PC-3 (cell line): ENCODE data around the gene SCAF8. TPM values are rescaled to one million over a fixed set of nuclear protein-coding genes. Genes with fewer than 3 reads are reported as not detected.
"Not testable (repeated sequence)": the region's sequence is repeated elsewhere in the genome, so short reads cannot be mapped to it uniquely, and the experiment has no call there.

Experiments used
- ATAC-seq: fragments of 200-7000 bp; cut with Tn5 transposase; 2 replicates; pipeline ENCODE4 v1.9.1; 2020; ENCODE audit warnings: mild to moderate bottlenecking, moderate library complexity
- BruUV-seq: library from RNA; stranded (reverse); fragments of 400-500 nt; replicated peaks from 2 replicates; lab custom pipeline; 2021; lab: Mats Ljungman, UMichigan
- CTCF ChIA-PET: fragments of 300-600 bp; sonication (Branson Sonifier 250); formaldehyde crosslinking; loops from one replicate; lab custom pipeline; 2022; ENCODE audit warnings: antibody characterized with exemption; lab: Charles Lee
- POLR2A ChIA-PET: fragments of 300-600 bp; sonication (Branson Sonifier 250); formaldehyde crosslinking; loops from one replicate; lab custom pipeline; 2022; ENCODE audit warnings: antibody characterized with exemption; ENCODE audit not compliant: unreplicated experiment; lab: Charles Lee
- DNase-seq: peaks from one replicate; pipeline ENCODE4 v3.0.0-alpha.2; 2015
- H2AFZ ChIP-seq: fragments of 300-600 bp; sonication (generic); 2 replicates; pipeline ENCODE4 v1.6.0; 2016; ENCODE audit warnings: antibody characterized with exemption, low read length
- H3F3A ChIP-seq: fragments of 300-600 bp; sonication (generic); one replicate; pipeline ENCODE4 v1.6.0; 2017; ENCODE audit warnings: antibody characterized with exemption, low read length, control low read depth, mild to moderate bottlenecking; ENCODE audit not compliant: unreplicated experiment
- H3K27ac ChIP-seq: fragments of 300-600 bp; sonication (generic); 2 replicates; pipeline ENCODE4 v1.5.1; 2016; ENCODE audit warnings: mild to moderate bottlenecking, low read length
- H3K27me3 ChIP-seq: fragments of 300-600 bp; sonication (generic); 2 replicates; pipeline ENCODE4 v1.6.1; 2016; ENCODE audit warnings: low read length, mixed read lengths
- H3K36me3 ChIP-seq: fragments of 300-600 bp; sonication (generic); 2 replicates; pipeline ENCODE4 v1.6.1; 2016; ENCODE audit warnings: low read depth, mixed run types, low read length, mixed read lengths
- H3K4me1 ChIP-seq: fragments of 300-600 bp; sonication (generic); 2 replicates; pipeline ENCODE4 v1.5.1; 2016; ENCODE audit warnings: low read length; ENCODE audit not compliant: insufficient read depth
- H3K4me2 ChIP-seq: fragments of 300-600 bp; sonication (generic); 2 replicates; pipeline ENCODE4 v1.6.0; 2016; ENCODE audit warnings: low read length
- H3K4me3 ChIP-seq: fragments of 300-600 bp; sonication (generic); 2 replicates; pipeline ENCODE4 v1.5.1; 2016; ENCODE audit warnings: mild to moderate bottlenecking, low read length, mixed read lengths
- H3K79me2 ChIP-seq: fragments of 300-600 bp; sonication (generic); 2 replicates; pipeline ENCODE4 v1.6.1; 2017; ENCODE audit warnings: low read length, mixed read lengths
- H3K9ac ChIP-seq: fragments of 300-600 bp; sonication (generic); 2 replicates; pipeline ENCODE4 v1.6.0; 2016; ENCODE audit warnings: mild to moderate bottlenecking, low read length
- H3K9me2 ChIP-seq: fragments of 300-600 bp; sonication (generic); replicated peaks from 2 replicates; pipeline ENCODE4 v1.6.1; 2016; ENCODE audit warnings: mixed run types, low read length, mixed read lengths
- H3K9me3 ChIP-seq: fragments of 300-600 bp; sonication (generic); 2 replicates; pipeline ENCODE4 v1.6.1; 2016; ENCODE audit warnings: low read length, mixed read lengths
- H4K20me1 ChIP-seq: fragments of 300-600 bp; sonication (generic); 2 replicates; pipeline ENCODE4 v1.6.1; 2016; ENCODE audit warnings: low read length, mixed read lengths
- CTCF ChIP-seq: fragments of 300-600 bp; sonication (generic); conservative IDR thresholded peaks from 2 replicates; pipeline ENCODE4 v1.5.1; 2017; ENCODE audit warnings: antibody characterized with exemption, low read depth, mild to moderate bottlenecking, low read length
- EZH2 ChIP-seq: fragments of 300-600 bp; sonication (generic); IDR thresholded peaks from one replicate; pipeline ENCODE4 v1.6.1; 2017; ENCODE audit warnings: antibody characterized with exemption, mild to moderate bottlenecking, low read length; ENCODE audit not compliant: unreplicated experiment
- EZH2phosphoT487 ChIP-seq: fragments of 300-600 bp; sonication (generic); IDR thresholded peaks from 2 replicates; pipeline ENCODE4 v1.6.1; 2018; ENCODE audit warnings: mild to moderate bottlenecking, antibody characterized with exemption, low read length, borderline replicate concordance
- intact Hi-C: fragments of 100-400 bp; cut with micrococcal nuclease; formaldehyde crosslinking; loops from 2 replicates; pipeline ENCODE4 v1.9.0; 2023
- total RNA-seq: library from RNA; depleted of rRNA; stranded (reverse); fragments of >200 nt; gene quantifications from 2 replicates; pipeline ENCODE4 v1.2.3, GENCODE V29; 2014

The SCAF8 gene
- total RNA-seq, 1 experiment from 2014 or later = 11.9 TPM

GRCh38 chr6:154806804-154807203, 73.6 kb downstream of the SCAF8 start:
- POLR2A ChIA-PET = no interaction called here
- Histone ChIP-seq H3K79me2 (no peaks in the 10 kb centered on the region), H2AFZ (no peak overlapping the region), H3K9ac (no peak overlapping the region), H3K9me2 (no peaks in the 10 kb centered on the region), H3K4me3 (no peak overlapping the region), H3K4me1 (no peaks in the 10 kb centered on the region), H4K20me1 (0 out of 2 replicates have a peak, but pooled peaks cover 4% of the 10 kb centered on the region), H3K27me3 (no peaks in the 10 kb centered on the region), H3K36me3 (peaks cover 37% of the 10 kb centered on the region), H3K4me2 (no peak overlapping the region), H3F3A (no peaks in the 10 kb centered on the region), H3K27ac (no peak overlapping the region), H3K9me3 (no peaks in the 10 kb centered on the region)
- intact Hi-C loops = no loop called here
- no peak for DNase-seq
- CTCF ChIA-PET = no interaction called here
- no peak for TF ChIP-seq CTCF
- TF ChIP-seq EZH2 = no peak
- TF ChIP-seq EZH2phosphoT487 = no peak
- no TSS peak for BruUV-seq
- ATAC-seq = no peak

GRCh38 chr6:154811663-154812062, 78.4 kb downstream of the SCAF8 start:
- H4K20me1 ChIP-seq, H3K79me2 ChIP-seq, H2AFZ ChIP-seq, H3K27ac ChIP-seq, CTCF ChIA-PET, H3K9me3 ChIP-seq, H3K27me3 ChIP-seq, POLR2A ChIA-PET, H3K4me1 ChIP-seq, H3K4me3 ChIP-seq, BruUV-seq, DNase-seq, H3K9ac ChIP-seq, H3K9me2 ChIP-seq, H3K4me2 ChIP-seq, H3F3A ChIP-seq, intact Hi-C loops, ATAC-seq: not testable (repeated sequence)
- H3K36me3 ChIP-seq = peaks cover 47% of the 10 kb centered on the region

- Histone ChIP-seq H3K4me2 (no peak overlapping the region), H3K9ac (no peak overlapping the region), H3K4me1 (no peaks in the 10 kb centered on the region), H3K36me3 (peaks cover 56% of the 10 kb centered on the region), H3K4me3 (no peak overlapping the region), H2AFZ (no peak overlapping the region), H3F3A (no peaks in the 10 kb centered on the region), H3K27ac (no peak overlapping the region), H3K9me3 (no peaks in the 10 kb centered on the region), H3K27me3 (no peaks in the 10 kb centered on the region), H4K20me1 (no peaks in the 10 kb centered on the region), H3K79me2 (no peaks in the 10 kb centered on the region), H3K9me2 (no peaks in the 10 kb centered on the region)
- CTCF ChIA-PET = no interaction called here
- no TSS peak for BruUV-seq
- POLR2A ChIA-PET = no interaction called here
- intact Hi-C loops = no loop called here
- DNase-seq (no peak), ATAC-seq (no peak)
- TF ChIP-seq EZH2phosphoT487 (no peak), CTCF (no peak), EZH2 (no peak)
These were observed 80.8 kb downstream of the SCAF8 start for GRCh38 chr6:154814063-154814462.
